ENCODE data around the gene CPLANE1.
A peak's percentile ranks its signal among the peaks of the same experiment; 100 is the strongest.
"Not testable (repeated sequence)": the region's sequence is repeated elsewhere in the genome, so short reads cannot be mapped to it uniquely, and the experiment has no call there.

The CPLANE1 gene

GRCh38 chr5:37248970-37249814 is at the start of gene CPLANE1:
Gene CPLANE1 (minus strand): TSS chr5:37249376. CDS start chr5:37247698, 1,678 bp downstream.
- DNase-seq = peak; percentile 9 to 31 (median 19)

- not testable (repeated sequence) for DNase-seq
Observed at GRCh38 chr5:37296313-37296712, 47.1 kb upstream of the CPLANE1 start.

- DNase-seq = no peak
Observed at GRCh38 chr5:37283214-37283820, 34.1 kb upstream of the CPLANE1 start.

GRCh38 chr5:37275511-37275910 is 26.3 kb upstream of the CPLANE1 start:
- DNase-seq = no peak

GRCh38 chr5:37272511-37272910 is 23.3 kb upstream of the CPLANE1 start:
- no peak for DNase-seq

- DNase-seq = not testable (repeated sequence)
Observed at GRCh38 chr5:37268100-37268499, 18.9 kb upstream of the CPLANE1 start.

GRCh38 chr5:37255774-37256358 is 6.7 kb upstream of the CPLANE1 start:
- DNase-seq = no peak

- DNase-seq = no peak
Observed at GRCh38 chr5:37254581-37254980, 5.4 kb upstream of the CPLANE1 start.

- no peak for DNase-seq
Observed at GRCh38 chr5:37251665-37252064, 2.5 kb upstream of the CPLANE1 start.

- DNase-seq = no peak
Observed at GRCh38 chr5:37249815-37250164, 614 bp upstream of the CPLANE1 start.

GRCh38 chr5:37248421-37248969 is 681 bp downstream of the CPLANE1 start:
- no peak for DNase-seq

- no peak for DNase-seq
Observed at GRCh38 chr5:37247496-37247895, 1.7 kb downstream of the CPLANE1 start.

GRCh38 chr5:37247036-37247435 is 2.1 kb downstream of the CPLANE1 start:
- no peak for DNase-seq

GRCh38 chr5:37234288-37234687 is 14.9 kb downstream of the CPLANE1 start:
- DNase-seq = no peak

GRCh38 chr5:37226377-37226776 is 22.8 kb downstream of the CPLANE1 start:
- no peak for DNase-seq

- DNase-seq = no peak
Observed at GRCh38 chr5:37222181-37222580, 27.0 kb downstream of the CPLANE1 start.

- DNase-seq = not testable (repeated sequence)
Observed at GRCh38 chr5:37220426-37220825, 28.8 kb downstream of the CPLANE1 start.

GRCh38 chr5:37219384-37219783 is 29.8 kb downstream of the CPLANE1 start:
- DNase-seq = not testable (repeated sequence)

GRCh38 chr5:37217976-37218375 is 31.2 kb downstream of the CPLANE1 start:
- no peak for DNase-seq

GRCh38 chr5:37214550-37214949 is 34.6 kb downstream of the CPLANE1 start:
- no peak for DNase-seq

- DNase-seq = no peak
Observed at GRCh38 chr5:37212096-37212495, 37.1 kb downstream of the CPLANE1 start.

GRCh38 chr5:37211661-37212060 is 37.5 kb downstream of the CPLANE1 start:
- DNase-seq = no peak

- peak in 1 of 4 experiments; percentile 1 for DNase-seq
Observed at GRCh38 chr5:37208883-37209797, 40.0 kb downstream of the CPLANE1 start.

All from activated CD4-positive, CD25-positive, alpha-beta regulatory T cell (primary cell).